ENCODE measurements around the gene SPECC1L.

SPECC1L gene

DNA sequence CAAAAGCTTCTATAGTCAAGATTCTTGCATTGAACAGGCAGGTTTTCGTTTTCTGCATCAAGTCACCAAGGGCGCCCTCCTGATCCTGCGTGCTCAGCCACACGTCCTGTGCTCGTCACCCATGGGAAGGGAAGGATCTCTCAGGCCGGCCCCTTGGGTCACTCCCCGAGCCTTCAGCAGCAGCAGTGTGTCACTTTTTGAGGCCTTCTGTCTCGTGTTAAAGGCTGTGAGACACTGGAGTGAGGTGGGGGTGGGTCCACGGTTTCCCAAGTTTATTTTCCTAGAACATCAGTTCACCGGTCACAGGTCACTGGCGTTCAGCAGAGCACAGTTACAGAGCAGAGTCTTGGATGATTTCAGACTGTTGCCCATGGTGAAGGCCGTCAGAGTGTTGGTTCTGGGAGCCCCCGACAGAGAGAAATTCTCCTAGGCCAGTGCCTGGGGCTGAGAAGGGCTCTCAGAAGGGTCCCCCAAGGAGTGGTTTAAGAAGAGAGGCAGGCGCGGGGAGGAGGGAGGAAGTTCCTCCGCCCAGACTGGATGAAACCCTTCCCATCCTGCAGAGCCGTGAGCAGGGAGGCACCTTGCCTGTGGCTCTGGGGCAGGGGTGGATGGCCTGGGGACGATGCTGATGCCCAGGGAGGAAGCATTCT, 143.2 kb downstream of the SPECC1L start:
- DNase-seq (ENCODE audit: low spot score) = no peak
- in situ Hi-C loops (cut with MboI; ENCODE audit: low pct_unique_long_range_greater_than_20kb, low sequenced_read_pairs, unreplicated experiment) = no loop called here
- TF ChIP-seq CTCF (IDR thresholded peaks at IDR 0.05; ENCODE audit: extremely low read depth, insufficient read depth, missing control alignments) = no peak

DNA sequence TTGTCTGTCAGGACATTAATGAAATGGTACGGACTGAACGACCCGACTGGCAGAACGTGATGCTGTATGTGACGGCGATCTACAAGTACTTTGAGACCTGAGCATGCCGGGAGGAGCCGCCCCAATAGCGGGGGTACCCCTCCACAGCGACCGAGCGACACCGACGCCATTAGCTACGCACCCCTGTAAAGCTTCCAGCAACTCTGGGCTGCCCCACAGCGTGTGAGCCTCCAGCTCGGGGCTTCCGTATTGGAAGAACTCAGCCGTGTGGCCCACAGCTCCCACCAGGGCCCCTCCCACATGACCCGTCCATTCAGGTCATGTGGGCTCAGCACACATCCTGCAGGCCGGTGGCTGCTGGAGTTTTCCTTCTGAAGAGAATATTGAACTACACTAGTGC, 143.9 kb downstream of the SPECC1L start:
- no peak for TF ChIP-seq CTCF (IDR thresholded peaks at IDR 0.05; ENCODE audit: extremely low read depth, insufficient read depth, missing control alignments)
- DNase-seq (ENCODE audit: low spot score) = no peak

GRCh38 chr22:24414984-24415945, 144.6 kb downstream of the SPECC1L start:
- no peak for DNase-seq (ENCODE audit: low spot score)
- no peak for TF ChIP-seq CTCF (IDR thresholded peaks at IDR 0.05; ENCODE audit: extremely low read depth, insufficient read depth, missing control alignments)
- in situ Hi-C loops (cut with MboI; ENCODE audit: low pct_unique_long_range_greater_than_20kb, low sequenced_read_pairs, unreplicated experiment) = no loop called here

More for the DNA sequence above, 143.9 kb downstream of the SPECC1L start:
- in situ Hi-C loops (cut with MboI; ENCODE audit: low pct_unique_long_range_greater_than_20kb, low sequenced_read_pairs, unreplicated experiment) = no loop called here

DNA sequence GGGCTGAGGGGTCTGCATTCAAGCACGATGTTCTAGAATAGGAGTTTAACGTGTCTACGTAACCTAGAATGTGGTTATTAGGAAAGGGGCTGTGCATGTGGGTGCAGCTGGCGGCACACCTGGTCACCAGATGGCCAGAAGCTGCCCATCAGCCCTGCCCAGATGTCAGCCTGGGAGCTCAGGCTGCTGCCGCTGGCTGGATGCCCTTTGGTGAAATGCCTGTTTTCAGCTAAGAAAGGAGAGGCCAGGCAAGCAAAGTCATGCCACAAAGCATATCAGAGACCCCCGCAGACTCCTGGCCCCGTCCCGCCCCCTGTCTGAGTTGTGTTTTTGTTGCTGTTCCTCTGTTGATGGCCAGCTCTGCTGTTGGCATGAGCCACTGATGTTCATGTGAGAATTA, 145.5 kb downstream of the SPECC1L start:
- TF ChIP-seq CTCF (IDR thresholded peaks at IDR 0.05; ENCODE audit: extremely low read depth, insufficient read depth, missing control alignments) = no peak
- DNase-seq (ENCODE audit: low spot score) = no peak
- in situ Hi-C loops (cut with MboI; ENCODE audit: low pct_unique_long_range_greater_than_20kb, low sequenced_read_pairs, unreplicated experiment) = no loop called here

- in situ Hi-C loops (cut with MboI; ENCODE audit: low pct_unique_long_range_greater_than_20kb, low sequenced_read_pairs, unreplicated experiment) = no loop called here
- no peak for DNase-seq (ENCODE audit: low spot score)
These were observed 146.0 kb downstream of the SPECC1L start for GRCh38 chr22:24416611-24417010.

GRCh38 chr22:24417200-24417599, 146.6 kb downstream of the SPECC1L start:
- DNase-seq (ENCODE audit: low spot score) = no peak
- in situ Hi-C loops (cut with MboI; ENCODE audit: low pct_unique_long_range_greater_than_20kb, low sequenced_read_pairs, unreplicated experiment) = no loop called here
- no peak for TF ChIP-seq CTCF (IDR thresholded peaks at IDR 0.05; ENCODE audit: extremely low read depth, insufficient read depth, missing control alignments)

More at GRCh38 chr22:24416611-24417010, 146.0 kb downstream of the SPECC1L start:
- TF ChIP-seq CTCF (IDR thresholded peaks at IDR 0.05; ENCODE audit: extremely low read depth, insufficient read depth, missing control alignments) = no peak
